A673 (cell line): Measurements from ENCODE around the gene STPG3. TPM values are rescaled to one million over a fixed set of nuclear protein-coding genes. Genes with fewer than 3 reads are reported as not detected.

Experiments used
- BruUV-seq: library from RNA; stranded (reverse); fragments of 400-500 nt; replicated peaks from 2 replicates; lab custom pipeline; 2021; lab: Mats Ljungman, UMichigan
- CTCF ChIA-PET: fragments of 300-600 bp; sonication (Branson Sonifier 250); formaldehyde crosslinking; loops from one replicate; lab custom pipeline; 2022; ENCODE audit warnings: antibody characterized with exemption; lab: Charles Lee
- POLR2A ChIA-PET: fragments of 300-600 bp; sonication (Branson Sonifier 250); formaldehyde crosslinking; loops from one replicate; lab custom pipeline; 2022; ENCODE audit warnings: antibody characterized with exemption; ENCODE audit not compliant: low non-redundant PET; lab: Charles Lee
- DNase-seq: peaks from one replicate; pipeline ENCODE4 v3.0.0-alpha.2; 2015; ENCODE audit warnings: low spot score
- H3K27ac ChIP-seq: fragments of 200-600 bp; sonication (generic); 2 replicates; pipeline ENCODE4 v1.5.1; 2016; ENCODE audit warnings: mixed run types, low read depth, mild to moderate bottlenecking, mixed read lengths, antibody characterized with exemption, low read length; ENCODE audit not compliant: poor library complexity, severe bottlenecking
- H3K27me3 ChIP-seq: fragments of 200-600 bp; sonication (generic); replicated peaks from 2 replicates; pipeline ENCODE4 v1.6.1; 2017; ENCODE audit warnings: mixed run types, low read depth, mild to moderate bottlenecking, mixed read lengths, antibody characterized with exemption, low read length; ENCODE audit not compliant: insufficient read depth, poor library complexity
- H3K36me3 ChIP-seq: fragments of 200-600 bp; sonication (generic); 2 replicates; pipeline ENCODE4 v1.6.1; 2016; ENCODE audit warnings: mixed run types, mild to moderate bottlenecking, mixed read lengths, antibody characterized with exemption, low read length; ENCODE audit not compliant: insufficient read depth, poor library complexity, severe bottlenecking
- H3K4me1 ChIP-seq: fragments of 200-600 bp; sonication (generic); 2 replicates; pipeline ENCODE4 v1.6.1; 2017; ENCODE audit warnings: mixed run types, mild to moderate bottlenecking, mixed read lengths, antibody characterized with exemption, low read length; ENCODE audit not compliant: insufficient read depth, poor library complexity, severe bottlenecking
- H3K4me3 ChIP-seq: fragments of 200-600 bp; sonication (generic); 2 replicates; pipeline ENCODE4 v1.5.1; 2016; ENCODE audit warnings: low read depth, mixed run types, mild to moderate bottlenecking, mixed read lengths, low read length; ENCODE audit not compliant: poor library complexity, severe bottlenecking
- H3K9me3 ChIP-seq: fragments of 200-600 bp; sonication (generic); 2 replicates; pipeline ENCODE4 v1.6.1; 2016; ENCODE audit warnings: mixed run types, low read depth, mild to moderate bottlenecking, mixed read lengths, antibody characterized with exemption, low read length; ENCODE audit not compliant: poor library complexity, severe bottlenecking
- EZH2 ChIP-seq: fragments of 200-600 bp; sonication (generic); IDR thresholded peaks from 2 replicates; pipeline ENCODE4 v1.6.1; 2017; ENCODE audit warnings: borderline replicate concordance, low read depth, mild to moderate bottlenecking, mixed read lengths, antibody characterized with exemption, low read length; ENCODE audit not compliant: poor library complexity, severe bottlenecking
- intact Hi-C: fragments of 100-400 bp; cut with micrococcal nuclease; formaldehyde crosslinking; loops from one replicate; pipeline ENCODE4 v1.10.0; 2022; ENCODE audit not compliant: unreplicated experiment
- total RNA-seq: library from RNA; stranded (reverse); gene quantifications from 2 replicates; pipeline ENCODE4 v1.2.3, GENCODE V29; 2021
- TF ChIP-seq, protein P1 (sequence below): fragments of 300-800, 200-600 bp; sonication (generic); conservative IDR thresholded peaks from 2 replicates; pipeline ENCODE4 v1.5.1; 2017; ENCODE audit warnings: low read depth, mild to moderate bottlenecking, antibody characterized with exemption, low read length, moderate library complexity, mixed read lengths

The STPG3 gene
- total RNA-seq, 1 experiment from 2014 or later: not detected

DNA sequence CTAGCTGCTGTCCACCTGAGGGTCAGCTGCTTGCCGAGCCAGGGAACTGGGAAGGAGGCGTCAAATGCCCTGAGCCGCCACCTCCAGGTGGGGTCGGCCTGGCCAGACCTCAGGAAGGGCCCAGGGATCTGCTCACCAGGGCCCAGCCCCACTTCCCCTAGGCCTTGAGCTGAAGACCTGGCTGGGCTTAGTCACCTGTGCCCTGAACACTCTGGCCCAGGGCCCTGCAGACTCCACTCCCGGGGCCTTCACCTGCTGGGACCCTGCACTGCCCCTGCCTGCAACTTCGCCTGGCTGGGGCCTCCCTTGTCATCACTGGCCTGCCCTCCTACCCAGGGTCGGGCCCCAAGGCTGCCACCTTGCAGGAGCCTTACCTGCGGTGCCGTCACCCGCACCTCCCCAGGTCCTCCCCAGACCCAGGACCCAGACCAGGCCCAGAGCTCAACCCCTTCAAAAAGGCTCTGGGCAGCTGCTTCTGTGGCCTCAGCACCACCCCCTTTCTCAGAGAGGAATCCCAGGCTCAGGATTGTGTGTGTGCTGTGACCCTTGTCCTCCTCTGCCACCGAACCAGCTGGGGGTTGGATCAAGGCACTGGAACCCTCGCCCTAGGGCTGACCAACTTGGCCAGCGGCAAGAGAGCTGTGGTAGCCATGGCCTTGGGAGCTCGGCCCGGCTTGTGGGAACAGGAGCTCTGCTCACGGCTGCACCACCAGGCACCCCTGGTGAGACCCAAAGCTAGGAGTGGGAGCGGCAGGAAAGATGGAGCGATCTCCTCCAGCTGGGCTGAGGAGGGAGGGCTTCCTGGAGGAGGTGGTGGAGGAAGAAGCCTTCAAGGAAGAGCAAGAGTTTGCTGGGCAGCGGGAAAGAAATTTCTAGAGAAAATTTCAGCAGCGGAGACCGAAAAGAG lies 2.9 kb downstream of the STPG3 start:
- ChIA-PET CTCF (interaction anchor here (0.6 to 2.3 kb wide), 2 partner anchors 17 to 169 kb away, joined by 3 to 11 read pairs; partner anchors contain the start of genes EXD3 and NOXA1), POLR2A (interaction anchor here (1.1 kb wide), 1 partner anchor 13 kb away, joined by 3 read pairs; the partner anchor contains the start of gene TUBB4B)

GRCh38 chr9:137254624-137255447 lies 3.8 kb downstream of the STPG3 start, which contains the start of gene NELFB:
TSS of gene NELFB (plus strand) at chr9:137255327.
- Histone ChIP-seq H3K27ac (peak within 1 kb of the TSS; percentile 88), H3K27me3 (no peaks in the 10 kb centered on the region), H3K36me3 (peaks cover 16% of the 10 kb centered on the region), H3K9me3 (no peaks in the 10 kb centered on the region), H3K4me1 (peaks cover 15% of the 10 kb centered on the region), H3K4me3 (peak within 1 kb of the TSS; percentile 88)
- ChIA-PET POLR2A (interaction anchor here (1.1 kb wide), 1 partner anchor 14 kb away, joined by 3 read pairs; the partner anchor contains the start of gene TUBB4B), CTCF (interaction anchor here (0.6 to 2.3 kb wide), 2 partner anchors 18 to 168 kb away, joined by 3 to 11 read pairs; partner anchors contain the start of genes EXD3 and NOXA1)
- intact Hi-C loops: no loop called here
- DNase-seq: peak; percentile 93
- TF ChIP-seq EZH2: no peak
- TF ChIP-seq, protein P1, sequence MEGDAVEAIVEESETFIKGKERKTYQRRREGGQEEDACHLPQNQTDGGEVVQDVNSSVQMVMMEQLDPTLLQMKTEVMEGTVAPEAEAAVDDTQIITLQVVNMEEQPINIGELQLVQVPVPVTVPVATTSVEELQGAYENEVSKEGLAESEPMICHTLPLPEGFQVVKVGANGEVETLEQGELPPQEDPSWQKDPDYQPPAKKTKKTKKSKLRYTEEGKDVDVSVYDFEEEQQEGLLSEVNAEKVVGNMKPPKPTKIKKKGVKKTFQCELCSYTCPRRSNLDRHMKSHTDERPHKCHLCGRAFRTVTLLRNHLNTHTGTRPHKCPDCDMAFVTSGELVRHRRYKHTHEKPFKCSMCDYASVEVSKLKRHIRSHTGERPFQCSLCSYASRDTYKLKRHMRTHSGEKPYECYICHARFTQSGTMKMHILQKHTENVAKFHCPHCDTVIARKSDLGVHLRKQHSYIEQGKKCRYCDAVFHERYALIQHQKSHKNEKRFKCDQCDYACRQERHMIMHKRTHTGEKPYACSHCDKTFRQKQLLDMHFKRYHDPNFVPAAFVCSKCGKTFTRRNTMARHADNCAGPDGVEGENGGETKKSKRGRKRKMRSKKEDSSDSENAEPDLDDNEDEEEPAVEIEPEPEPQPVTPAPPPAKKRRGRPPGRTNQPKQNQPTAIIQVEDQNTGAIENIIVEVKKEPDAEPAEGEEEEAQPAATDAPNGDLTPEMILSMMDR: no peak
- no TSS peak for BruUV-seq

More for the DNA sequence above, 2.9 kb downstream of the STPG3 start:
- peaks cover 15% of the 10 kb centered on the region for H3K4me1 ChIP-seq
- TF ChIP-seq, protein P1: no peak
- no peak for TF ChIP-seq EZH2
- intact Hi-C loops: no loop called here
- H3K27me3 ChIP-seq: no peaks in the 10 kb centered on the region
- peak overlapping the region; percentile 88 for H3K27ac ChIP-seq
- H3K36me3 ChIP-seq: peaks cover 14% of the 10 kb centered on the region
- no peaks in the 10 kb centered on the region for H3K9me3 ChIP-seq
- H3K4me3 ChIP-seq: peak overlapping the region; percentile 88
- BruUV-seq: no TSS peak
- peak; percentile 60 for DNase-seq

GRCh38 chr9:137255448-137256114 lies 4.5 kb downstream of the STPG3 start:
- Histone ChIP-seq H3K27me3 (no peaks in the 10 kb centered on the region), H3K27ac (peak overlapping the region; percentile 79), H3K4me3 (peak overlapping the region; percentile 88), H3K36me3 (peaks cover 16% of the 10 kb centered on the region), H3K4me1 (peaks cover 15% of the 10 kb centered on the region), H3K9me3 (no peaks in the 10 kb centered on the region)
- no peak for TF ChIP-seq EZH2
- TF ChIP-seq, protein P1: no peak
- no TSS peak for BruUV-seq
- intact Hi-C loops: no loop called here
- ChIA-PET POLR2A (interaction anchor here (1.1 kb wide), 1 partner anchor 15 kb away, joined by 3 read pairs; the partner anchor contains the start of gene TUBB4B), CTCF (no interaction called here)
- DNase-seq: no peak
